MM.1S (cell line): ENCODE results near the gene COPG1.

Source experiments
- EZH2 ChIP-seq: fragments of 300-600 bp; sonication (generic); optimal IDR thresholded peaks from 2 replicates; pipeline ENCODE3; 2017; ENCODE audit warnings: low read depth, mild to moderate bottlenecking, antibody characterized with exemption, low read length, mixed read lengths
- EZH2phosphoT487 ChIP-seq: fragments of 300-600 bp; sonication (generic); IDR thresholded peaks from 2 replicates; pipeline ENCODE4 v1.6.1; 2018; ENCODE audit warnings: antibody characterized with exemption, low read length
- TF ChIP-seq, protein P1 (sequence below): fragments of 300-600 bp; sonication (generic); IDR thresholded peaks from 2 replicates; pipeline ENCODE4 v1.5.1; 2016; ENCODE audit warnings: antibody characterized with exemption, low read length, mixed read lengths

GRCh38 chr3:129224984-129225393 is 24.4 kb upstream of the COPG1 start:
- TF ChIP-seq, protein P1, sequence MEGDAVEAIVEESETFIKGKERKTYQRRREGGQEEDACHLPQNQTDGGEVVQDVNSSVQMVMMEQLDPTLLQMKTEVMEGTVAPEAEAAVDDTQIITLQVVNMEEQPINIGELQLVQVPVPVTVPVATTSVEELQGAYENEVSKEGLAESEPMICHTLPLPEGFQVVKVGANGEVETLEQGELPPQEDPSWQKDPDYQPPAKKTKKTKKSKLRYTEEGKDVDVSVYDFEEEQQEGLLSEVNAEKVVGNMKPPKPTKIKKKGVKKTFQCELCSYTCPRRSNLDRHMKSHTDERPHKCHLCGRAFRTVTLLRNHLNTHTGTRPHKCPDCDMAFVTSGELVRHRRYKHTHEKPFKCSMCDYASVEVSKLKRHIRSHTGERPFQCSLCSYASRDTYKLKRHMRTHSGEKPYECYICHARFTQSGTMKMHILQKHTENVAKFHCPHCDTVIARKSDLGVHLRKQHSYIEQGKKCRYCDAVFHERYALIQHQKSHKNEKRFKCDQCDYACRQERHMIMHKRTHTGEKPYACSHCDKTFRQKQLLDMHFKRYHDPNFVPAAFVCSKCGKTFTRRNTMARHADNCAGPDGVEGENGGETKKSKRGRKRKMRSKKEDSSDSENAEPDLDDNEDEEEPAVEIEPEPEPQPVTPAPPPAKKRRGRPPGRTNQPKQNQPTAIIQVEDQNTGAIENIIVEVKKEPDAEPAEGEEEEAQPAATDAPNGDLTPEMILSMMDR, result no peak
- TF ChIP-seq EZH2 (no peak), EZH2phosphoT487 (no peak)
